ENCODE results near the gene SCYL3. TPM values are rescaled to one million over a fixed set of nuclear protein-coding genes. Genes with fewer than 3 reads are reported as not detected.
"Not testable (repeated sequence)": the region's sequence is repeated elsewhere in the genome, so short reads cannot be mapped to it uniquely, and the experiment has no call there.

Gene SCYL3
- total and polyA plus RNA-seq, 4 donors, result 11.4 to 15.4 (median 11.6) TPM

DNA sequence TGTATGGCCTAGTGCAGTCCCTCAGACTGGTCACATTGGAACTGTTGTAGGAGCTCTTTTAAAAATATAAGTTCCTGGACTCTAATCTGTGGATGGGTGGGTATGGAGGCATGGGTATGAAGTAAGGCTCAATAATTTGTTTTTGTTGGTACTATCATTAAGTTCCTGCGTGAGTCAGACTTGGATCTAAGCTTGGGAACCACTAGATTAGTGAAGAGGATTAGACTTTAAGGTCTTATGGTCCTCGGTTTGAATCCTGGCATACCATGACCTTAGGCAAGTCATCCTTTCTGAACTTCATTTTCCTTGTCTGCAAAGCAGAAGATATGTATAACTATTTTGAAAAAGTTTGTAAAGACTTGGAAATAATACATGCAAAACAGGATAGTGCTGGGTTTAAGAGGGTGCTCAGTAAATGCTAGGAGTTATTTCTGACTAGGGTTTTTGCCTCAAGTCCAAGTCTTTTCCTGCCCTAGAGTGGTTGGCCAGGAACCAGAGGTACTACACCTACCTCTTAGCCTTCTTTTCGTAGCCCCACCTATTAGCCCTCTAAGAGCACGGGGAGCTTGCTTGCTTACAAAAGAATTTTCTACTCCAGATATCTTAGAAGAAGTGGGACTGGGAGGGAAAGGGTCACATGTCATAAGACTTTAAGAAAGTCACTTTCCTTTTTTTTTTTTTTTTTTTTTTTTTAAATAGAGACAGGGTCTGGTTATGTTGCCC, 60.4 kb downstream of the SCYL3 start:
- WGBS (ENCODE audit: insufficient coverage), result 100% methylated on average over 1 of the region's 4 CpGs
- DNase-seq (ENCODE audit: low read depth in 4 of 6, low spot score in 6 of 6), result no peak
- peaks cover 6% of the 10 kb centered on the region for H3K36me3 ChIP-seq (ENCODE audit: control insufficient read depth, insufficient read depth, low read length)
- H3K27me3 ChIP-seq (ENCODE audit: control insufficient read depth, insufficient read depth, low read length), result no peaks in the 10 kb centered on the region
- H3K4me3 ChIP-seq (ENCODE audit: low read depth, low read length), result no peak overlapping the region
- H3K9me3 ChIP-seq (ENCODE audit: control insufficient read depth, insufficient read depth, low read length), result no peaks in the 10 kb centered on the region
- H3K4me1 ChIP-seq (ENCODE audit: control insufficient read depth, insufficient read depth, low read length), result no peaks in the 10 kb centered on the region
- no peak overlapping the region for H3K27ac ChIP-seq (ENCODE audit: low read depth, low read length)

DNA sequence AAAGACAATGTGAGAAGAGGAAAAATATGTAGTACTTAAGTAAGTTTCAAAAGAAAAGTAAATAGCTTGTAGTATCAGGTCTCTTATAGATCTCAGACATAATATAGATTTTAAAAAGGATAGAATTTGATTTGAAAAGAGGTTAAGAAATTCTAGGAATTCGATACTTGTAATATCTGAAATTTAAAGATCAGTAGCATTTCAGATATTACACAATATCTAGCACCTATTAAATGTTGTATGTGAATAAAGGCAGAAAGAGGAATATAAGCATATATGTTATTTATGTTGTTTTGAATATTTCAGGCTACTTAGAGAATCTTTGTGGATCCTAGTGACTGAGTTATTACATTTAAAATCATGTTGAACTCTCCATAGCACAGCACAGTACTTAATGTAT, 64.0 kb downstream of the SCYL3 start:
- Histone ChIP-seq H3K9me3 (ENCODE audit: control insufficient read depth, insufficient read depth, low read length) (no peaks in the 10 kb centered on the region), H3K36me3 (ENCODE audit: control insufficient read depth, insufficient read depth, low read length) (peaks cover 4% of the 10 kb centered on the region), H3K27ac (ENCODE audit: low read depth, low read length) (no peak overlapping the region), H3K27me3 (ENCODE audit: control insufficient read depth, insufficient read depth, low read length) (no peaks in the 10 kb centered on the region), H3K4me3 (ENCODE audit: low read depth, low read length) (no peak overlapping the region), H3K4me1 (ENCODE audit: control insufficient read depth, insufficient read depth, low read length) (no peaks in the 10 kb centered on the region)
- no peak for DNase-seq (ENCODE audit: low read depth in 4 of 6, low spot score in 6 of 6)
- WGBS (ENCODE audit: insufficient coverage), result no CpG with 5 or more reads among the region's 1 CpG

GRCh38 chr1:169824153-169824552, 69.5 kb downstream of the SCYL3 start:
- no peaks in the 10 kb centered on the region for H3K36me3 ChIP-seq (ENCODE audit: control insufficient read depth, insufficient read depth, low read length)
- no peak overlapping the region for H3K27ac ChIP-seq (ENCODE audit: low read depth, low read length)
- no peak overlapping the region for H3K4me3 ChIP-seq (ENCODE audit: low read depth, low read length)
- H3K4me1 ChIP-seq (ENCODE audit: control insufficient read depth, insufficient read depth, low read length), result no peaks in the 10 kb centered on the region
- H3K9me3 ChIP-seq (ENCODE audit: control insufficient read depth, insufficient read depth, low read length), result no peaks in the 10 kb centered on the region
- H3K27me3 ChIP-seq (ENCODE audit: control insufficient read depth, insufficient read depth, low read length), result no peaks in the 10 kb centered on the region
- no peak for DNase-seq (ENCODE audit: low read depth in 4 of 6, low spot score in 6 of 6)
- 100% methylated on average over 3 of the region's 3 CpGs for WGBS (ENCODE audit: insufficient coverage)

GRCh38 chr1:169821500-169821899, 72.2 kb downstream of the SCYL3 start:
- Histone ChIP-seq H3K4me1 (ENCODE audit: control insufficient read depth, insufficient read depth, low read length) (no peaks in the 10 kb centered on the region), H3K4me3 (ENCODE audit: low read depth, low read length) (no peak overlapping the region), H3K27ac (ENCODE audit: low read depth, low read length) (no peak overlapping the region), H3K27me3 (ENCODE audit: control insufficient read depth, insufficient read depth, low read length) (no peaks in the 10 kb centered on the region), H3K9me3 (ENCODE audit: control insufficient read depth, insufficient read depth, low read length) (peaks cover 3% of the 10 kb centered on the region), H3K36me3 (ENCODE audit: control insufficient read depth, insufficient read depth, low read length) (no peaks in the 10 kb centered on the region)
- DNase-seq (ENCODE audit: low read depth in 4 of 6, low spot score in 6 of 6), result no peak
- WGBS (ENCODE audit: insufficient coverage), result no CpG with 5 or more reads among the region's 7 CpGs

- Histone ChIP-seq H3K4me1 (ENCODE audit: control insufficient read depth, insufficient read depth, low read length) (no peaks in the 10 kb centered on the region), H3K27me3 (ENCODE audit: control insufficient read depth, insufficient read depth, low read length) (no peaks in the 10 kb centered on the region), H3K27ac (ENCODE audit: low read depth, low read length) (no peak overlapping the region), H3K4me3 (ENCODE audit: low read depth, low read length) (no peak overlapping the region), H3K36me3 (ENCODE audit: control insufficient read depth, insufficient read depth, low read length) (peaks cover 2% of the 10 kb centered on the region), H3K9me3 (ENCODE audit: control insufficient read depth, insufficient read depth, low read length) (peaks cover 3% of the 10 kb centered on the region)
- no CpG with 5 or more reads among the region's 1 CpG for WGBS (ENCODE audit: insufficient coverage)
- DNase-seq (ENCODE audit: low read depth in 4 of 6, low spot score in 6 of 6), result no peak
Observed at GRCh38 chr1:169816617-169817016, 77.1 kb downstream of the SCYL3 start.

GRCh38 chr1:169814265-169814664, 79.4 kb downstream of the SCYL3 start:
- no peaks in the 10 kb centered on the region for H3K4me1 ChIP-seq (ENCODE audit: control insufficient read depth, insufficient read depth, low read length)
- H3K27me3 ChIP-seq (ENCODE audit: control insufficient read depth, insufficient read depth, low read length), result no peaks in the 10 kb centered on the region
- WGBS (ENCODE audit: insufficient coverage), result no CpG with 5 or more reads among the region's 2 CpGs
- peaks cover 3% of the 10 kb centered on the region for H3K9me3 ChIP-seq (ENCODE audit: control insufficient read depth, insufficient read depth, low read length)
- H3K36me3 ChIP-seq (ENCODE audit: control insufficient read depth, insufficient read depth, low read length), result peaks cover 2% of the 10 kb centered on the region
- DNase-seq (ENCODE audit: low read depth in 4 of 6, low spot score in 6 of 6), result no peak
- H3K27ac ChIP-seq (ENCODE audit: low read depth, low read length), result no peak overlapping the region
- no peak overlapping the region for H3K4me3 ChIP-seq (ENCODE audit: low read depth, low read length)

GRCh38 chr1:169812131-169812530, 81.6 kb downstream of the SCYL3 start:
- no peak for DNase-seq (ENCODE audit: low read depth in 4 of 6, low spot score in 6 of 6)
- WGBS (ENCODE audit: insufficient coverage), result 89% methylated on average over 1 of the region's 2 CpGs
- Histone ChIP-seq H3K36me3 (ENCODE audit: control insufficient read depth, insufficient read depth, low read length) (peaks cover 7% of the 10 kb centered on the region), H3K9me3 (ENCODE audit: control insufficient read depth, insufficient read depth, low read length) (no peaks in the 10 kb centered on the region), H3K27ac (ENCODE audit: low read depth, low read length) (no peak overlapping the region), H3K27me3 (ENCODE audit: control insufficient read depth, insufficient read depth, low read length) (no peaks in the 10 kb centered on the region), H3K4me3 (ENCODE audit: low read depth, low read length) (no peak overlapping the region), H3K4me1 (ENCODE audit: control insufficient read depth, insufficient read depth, low read length) (no peaks in the 10 kb centered on the region)

DNA sequence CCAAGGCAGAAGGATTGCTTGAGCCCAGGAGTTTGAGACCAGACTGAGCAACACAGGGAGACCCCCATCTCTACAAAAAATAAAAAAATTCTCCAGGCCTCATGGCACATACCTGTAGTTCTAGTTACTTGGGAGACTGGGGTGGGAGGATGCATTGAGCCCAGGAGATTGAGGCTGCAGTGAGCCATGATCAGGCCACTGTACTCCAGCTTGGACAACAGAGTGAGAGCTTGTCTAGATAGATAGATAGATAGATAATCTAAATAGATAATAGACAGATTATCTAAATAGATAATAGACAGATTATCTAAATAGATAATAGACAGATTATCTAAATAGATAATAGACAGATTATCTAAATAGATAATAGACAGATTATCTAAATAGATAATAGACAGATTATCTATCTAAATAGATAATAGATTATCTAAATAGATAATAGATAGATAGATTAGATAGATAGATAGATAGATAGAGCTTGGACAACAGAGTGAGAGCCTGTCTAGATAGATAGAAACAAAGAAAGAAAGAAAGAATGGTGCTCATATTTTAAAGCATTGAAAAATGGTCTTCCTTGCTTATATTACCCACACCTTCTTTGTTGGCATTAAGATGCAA, 82.2 kb downstream of the SCYL3 start:
- H3K36me3 ChIP-seq (ENCODE audit: control insufficient read depth, insufficient read depth, low read length); H3K9me3 ChIP-seq (ENCODE audit: control insufficient read depth, insufficient read depth, low read length); H3K27me3 ChIP-seq (ENCODE audit: control insufficient read depth, insufficient read depth, low read length); H3K27ac ChIP-seq (ENCODE audit: low read depth, low read length); DNase-seq (ENCODE audit: low read depth in 4 of 6, low spot score in 6 of 6); H3K4me1 ChIP-seq (ENCODE audit: control insufficient read depth, insufficient read depth, low read length); H3K4me3 ChIP-seq (ENCODE audit: low read depth, low read length): not testable (repeated sequence)

GRCh38 chr1:169809370-169810095, 84.2 kb downstream of the SCYL3 start:
- peaks cover 12% of the 10 kb centered on the region for H3K36me3 ChIP-seq (ENCODE audit: control insufficient read depth, insufficient read depth, low read length)
- H3K4me3 ChIP-seq (ENCODE audit: low read depth, low read length), result no peak overlapping the region
- no peaks in the 10 kb centered on the region for H3K9me3 ChIP-seq (ENCODE audit: control insufficient read depth, insufficient read depth, low read length)
- H3K27me3 ChIP-seq (ENCODE audit: control insufficient read depth, insufficient read depth, low read length), result no peaks in the 10 kb centered on the region
- no peaks in the 10 kb centered on the region for H3K4me1 ChIP-seq (ENCODE audit: control insufficient read depth, insufficient read depth, low read length)
- 100% methylated on average over 2 of the region's 4 CpGs for WGBS (ENCODE audit: insufficient coverage)
- no peak overlapping the region for H3K27ac ChIP-seq (ENCODE audit: low read depth, low read length)
- DNase-seq (ENCODE audit: low read depth in 4 of 6, low spot score in 6 of 6), result peak in 4 of 6 donors; percentile 35 to 84 (median 52)

All from spinal cord (tissue), 10 donors.